Subcutaneous abdominal adipose tissue (tissue), 5 donors: ENCODE results near the gene FRMPD1.

ENCODE experiments used
- H3K27ac ChIP-seq: one replicate; pipeline ENCODE4 v1.7.0; 2013; ENCODE audit warnings: low read depth, mild to moderate bottlenecking, inconsistent platforms, low read length, moderate library complexity
- H3K27me3 ChIP-seq, 5 donors: one replicate each; pipeline ENCODE4 v1.7.0; 2013; ENCODE audit warnings: low read length in 5 of 5, inconsistent platforms in 1 of 5; ENCODE audit not compliant: control insufficient read depth in 5 of 5, insufficient read depth in 4 of 5
- H3K36me3 ChIP-seq, 5 donors: one replicate each; pipeline ENCODE4 v1.7.0; 2013; ENCODE audit warnings: low read length in 5 of 5; ENCODE audit not compliant: control insufficient read depth in 5 of 5, insufficient read depth in 5 of 5
- H3K4me1 ChIP-seq, 5 donors: one replicate each; pipeline ENCODE4 v1.7.0; 2013; ENCODE audit warnings: low read length in 5 of 5, mild to moderate bottlenecking in 3 of 5, moderate library complexity in 1 of 5; ENCODE audit not compliant: control insufficient read depth in 5 of 5, insufficient read depth in 5 of 5
- H3K4me3 ChIP-seq, 5 donors: one replicate each; pipeline ENCODE4 v1.7.0; 2013; ENCODE audit warnings: low read length in 5 of 5, low read depth in 1 of 5
- H3K9ac ChIP-seq, 5 donors: one replicate each; pipeline ENCODE4 v1.7.0; 2013; ENCODE audit warnings: low read length in 5 of 5, mild to moderate bottlenecking in 4 of 5, moderate library complexity in 3 of 5
- H3K9me3 ChIP-seq, 5 donors: one replicate each; pipeline ENCODE4 v1.7.0; 2013; ENCODE audit warnings: low read length in 5 of 5; ENCODE audit not compliant: control insufficient read depth in 5 of 5
- donor health status: healthy.
- donor health status: healthy.
- donor health status: healthy.
- donor health status: healthy.
- donor health status: healthy.

Gene FRMPD1

DNA sequence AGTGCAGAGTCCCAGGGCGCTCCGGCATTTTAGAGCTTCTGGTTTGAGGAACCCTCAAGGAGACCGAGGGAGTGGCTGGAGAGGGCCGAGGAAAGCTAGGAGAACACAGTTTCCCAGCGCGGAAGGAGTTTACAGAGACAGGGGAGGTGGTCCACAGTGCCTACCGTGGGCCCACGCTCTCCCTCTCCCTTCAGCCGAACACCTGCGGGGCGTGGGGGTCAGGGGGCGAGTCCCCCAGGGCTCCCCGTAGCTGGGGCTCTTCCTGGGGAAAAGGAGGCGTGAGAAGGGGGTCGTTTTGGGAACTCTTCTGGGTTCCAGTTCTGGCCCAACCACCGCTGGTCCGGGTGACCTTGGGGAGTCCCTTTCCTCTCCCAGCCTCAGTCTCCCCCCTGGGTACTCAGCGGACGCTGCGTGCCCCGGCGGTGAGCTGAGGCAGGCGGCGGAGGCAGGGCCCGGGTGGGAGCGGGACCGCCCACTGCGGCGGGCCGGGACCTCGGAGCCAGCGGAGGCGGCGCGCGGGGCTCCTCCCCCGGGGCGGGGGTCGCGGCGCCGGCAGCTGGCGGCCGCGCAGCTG, 368 bp upstream of the FRMPD1 start:
- Histone ChIP-seq H3K4me3 (peak overlapping the region in 3 of 5 donors; percentile 34 to 63 (median 47)), H3K4me1 (peaks cover 0 to 18% (median 14%) of the 10 kb centered on the region in 5 donors), H3K36me3 (no peaks in the 10 kb centered on the region), H3K27me3 (peaks cover 5 to 31% (median 21%) of the 10 kb centered on the region in 5 donors), H3K9me3 (no peaks in the 10 kb centered on the region), H3K27ac (no peak overlapping the region), H3K9ac (peak overlapping the region in 1 of 5 donors; percentile 35)

DNA sequence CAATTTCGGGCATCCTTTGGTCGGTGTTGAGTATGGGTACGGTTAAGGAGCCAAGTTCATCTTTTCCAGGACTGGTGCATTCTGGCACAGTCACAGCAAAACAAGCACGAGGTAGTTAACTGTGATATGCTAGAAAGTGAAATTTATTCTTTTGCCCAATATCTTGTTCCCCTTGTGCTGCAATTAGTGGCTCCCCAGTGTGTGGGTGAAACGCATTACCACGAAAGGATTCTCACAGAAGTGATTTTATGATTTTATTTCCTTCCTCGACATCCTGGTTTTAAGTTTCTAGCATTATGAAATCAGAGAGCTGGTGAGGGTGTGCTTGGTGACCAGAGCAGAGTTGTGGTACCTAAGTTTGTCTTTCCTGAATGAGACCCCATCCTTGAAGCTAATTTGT, 1.5 kb downstream of the FRMPD1 start:
- no peak overlapping the region for H3K4me3 ChIP-seq
- H3K27me3 ChIP-seq, result peaks cover 5 to 33% (median 23%) of the 10 kb centered on the region in 5 donors
- H3K27ac ChIP-seq, result no peak overlapping the region
- H3K36me3 ChIP-seq, result no peaks in the 10 kb centered on the region
- no peaks in the 10 kb centered on the region for H3K9me3 ChIP-seq
- H3K4me1 ChIP-seq, result peaks cover 0 to 18% (median 14%) of the 10 kb centered on the region in 5 donors
- H3K9ac ChIP-seq, result no peak overlapping the region

DNA sequence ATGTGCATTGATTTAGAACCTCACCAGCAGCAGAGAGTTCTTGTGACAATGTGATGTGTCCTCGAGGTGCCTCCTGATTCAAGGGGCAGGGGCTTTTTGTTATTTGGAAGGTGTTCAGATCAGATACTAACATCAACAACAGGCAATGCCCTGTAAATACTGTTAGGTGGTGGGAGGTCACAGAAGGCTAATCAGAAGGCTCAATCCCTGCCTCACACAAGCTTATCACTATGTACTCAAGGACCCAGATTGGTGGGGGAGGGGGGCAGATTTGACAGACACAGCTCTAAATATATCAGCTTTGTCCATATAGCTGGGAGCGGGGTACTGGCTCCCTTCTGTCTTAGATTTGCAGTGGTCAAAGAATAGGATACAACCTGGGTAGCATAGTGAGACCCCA, 2.6 kb downstream of the FRMPD1 start:
- H3K27me3 ChIP-seq, result peaks cover 5 to 40% (median 26%) of the 10 kb centered on the region in 5 donors
- H3K4me1 ChIP-seq, result peaks cover 0 to 18% (median 14%) of the 10 kb centered on the region in 5 donors
- H3K9me3 ChIP-seq, result no peaks in the 10 kb centered on the region
- H3K4me3 ChIP-seq, result no peak overlapping the region
- H3K36me3 ChIP-seq, result no peaks in the 10 kb centered on the region
- no peak overlapping the region for H3K9ac ChIP-seq
- no peak overlapping the region for H3K27ac ChIP-seq

DNA sequence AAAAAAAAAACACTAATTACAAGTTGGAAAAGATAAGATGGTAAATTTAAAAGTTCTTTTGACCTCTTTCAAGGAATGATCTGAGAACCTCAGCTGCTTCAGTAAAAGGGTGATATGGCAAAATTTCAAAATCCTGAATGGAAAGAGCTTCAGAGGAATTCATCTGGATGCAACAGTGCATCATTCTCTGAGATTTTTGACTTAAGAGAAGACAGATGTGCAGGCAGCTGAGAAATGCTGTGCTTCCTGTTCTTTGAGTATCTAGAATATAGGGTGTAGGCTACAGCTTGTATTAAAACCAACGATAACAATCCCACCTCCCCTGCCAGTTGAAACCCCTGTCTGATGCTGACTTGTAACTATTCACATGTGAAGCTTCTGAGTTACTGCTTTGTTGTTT, 6.2 kb downstream of the FRMPD1 start:
- Histone ChIP-seq H3K4me3 (no peak overlapping the region), H3K36me3 (no peaks in the 10 kb centered on the region), H3K27me3 (peaks cover 8 to 33% (median 22%) of the 10 kb centered on the region in 5 donors)

DNA sequence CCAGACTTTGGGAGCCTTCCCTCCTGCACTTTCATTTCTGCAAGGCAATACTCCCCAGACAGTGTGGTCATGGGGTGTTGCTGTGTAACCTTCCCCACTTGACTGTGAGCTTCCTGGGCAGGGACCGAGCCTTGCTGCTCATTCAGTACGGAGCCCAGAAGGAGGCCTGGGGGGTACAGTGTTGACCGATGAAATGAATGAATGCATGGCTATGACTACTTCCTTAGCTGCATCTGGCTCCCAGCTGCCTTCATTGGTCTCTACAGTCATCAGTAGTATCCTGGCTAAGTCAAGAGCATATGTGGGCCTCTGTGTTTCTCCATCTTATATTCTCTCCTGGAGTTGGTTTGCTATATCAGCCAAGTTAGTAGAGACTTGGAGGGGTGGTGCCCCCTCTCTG, 9.9 kb downstream of the FRMPD1 start:
- Histone ChIP-seq H3K4me3 (no peak overlapping the region), H3K9ac (no peak overlapping the region), H3K27me3 (peaks cover 3 to 11% (median 9%) of the 10 kb centered on the region in 5 donors), H3K36me3 (no peaks in the 10 kb centered on the region), H3K9me3 (no peaks in the 10 kb centered on the region), H3K4me1 (no peaks in the 10 kb centered on the region), H3K27ac (no peak overlapping the region)

More for the DNA sequence above, 6.2 kb downstream of the FRMPD1 start:
- Histone ChIP-seq H3K4me1 (peaks cover 0 to 3% (median 0%) of the 10 kb centered on the region in 5 donors), H3K27ac (no peak overlapping the region), H3K9me3 (no peaks in the 10 kb centered on the region), H3K9ac (no peak overlapping the region)

DNA sequence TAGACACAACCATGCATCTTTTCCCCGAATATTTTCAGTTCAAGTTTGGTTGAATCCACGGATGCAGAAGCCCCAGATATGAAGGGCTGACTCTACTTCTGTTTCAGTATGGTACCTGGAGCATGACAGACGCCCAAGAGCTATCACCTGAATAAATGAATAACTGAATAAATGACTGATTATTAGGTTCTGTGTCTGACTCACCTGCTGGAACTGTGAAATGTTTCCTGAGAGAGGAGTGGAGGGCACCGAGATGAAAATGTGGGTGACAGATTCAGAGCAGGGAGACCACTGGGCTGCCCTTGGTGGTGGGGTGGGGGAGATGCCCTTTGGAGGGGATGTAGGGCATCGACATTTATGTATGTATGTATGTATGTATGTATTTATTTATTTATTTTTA, 13.2 kb downstream of the FRMPD1 start:
- H3K27ac ChIP-seq, result no peak overlapping the region
- H3K9me3 ChIP-seq, result no peaks in the 10 kb centered on the region
- no peak overlapping the region for H3K9ac ChIP-seq
- H3K36me3 ChIP-seq, result no peaks in the 10 kb centered on the region
- peaks cover 3 to 11% (median 9%) of the 10 kb centered on the region in 5 donors for H3K27me3 ChIP-seq
- H3K4me1 ChIP-seq, result no peaks in the 10 kb centered on the region
- no peak overlapping the region for H3K4me3 ChIP-seq

DNA sequence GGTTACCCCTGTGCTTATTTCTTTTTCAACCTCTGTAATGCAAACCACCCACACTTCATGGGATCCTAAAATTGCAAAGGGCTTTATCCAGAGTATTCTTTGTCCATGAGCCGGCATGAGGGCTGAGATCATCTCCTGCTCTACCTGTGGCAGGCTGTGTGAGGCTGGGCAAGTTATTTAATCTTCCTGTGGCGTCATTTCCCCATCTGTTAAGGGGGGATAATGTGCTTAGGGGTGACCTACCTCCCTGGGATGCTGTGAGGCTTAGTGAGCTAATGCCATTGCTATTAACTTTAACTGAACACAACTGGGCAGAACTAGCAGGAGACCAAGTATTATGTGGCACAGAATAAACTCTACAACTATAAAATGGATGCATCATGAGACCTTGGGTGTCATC, 17.0 kb downstream of the FRMPD1 start:
- no peak overlapping the region for H3K9ac ChIP-seq
- H3K27me3 ChIP-seq, result peaks cover 3 to 10% (median 7%) of the 10 kb centered on the region in 5 donors
- no peaks in the 10 kb centered on the region for H3K9me3 ChIP-seq
- H3K36me3 ChIP-seq, result no peaks in the 10 kb centered on the region
- no peak overlapping the region for H3K4me3 ChIP-seq
- no peaks in the 10 kb centered on the region for H3K4me1 ChIP-seq
- H3K27ac ChIP-seq, result no peak overlapping the region

DNA sequence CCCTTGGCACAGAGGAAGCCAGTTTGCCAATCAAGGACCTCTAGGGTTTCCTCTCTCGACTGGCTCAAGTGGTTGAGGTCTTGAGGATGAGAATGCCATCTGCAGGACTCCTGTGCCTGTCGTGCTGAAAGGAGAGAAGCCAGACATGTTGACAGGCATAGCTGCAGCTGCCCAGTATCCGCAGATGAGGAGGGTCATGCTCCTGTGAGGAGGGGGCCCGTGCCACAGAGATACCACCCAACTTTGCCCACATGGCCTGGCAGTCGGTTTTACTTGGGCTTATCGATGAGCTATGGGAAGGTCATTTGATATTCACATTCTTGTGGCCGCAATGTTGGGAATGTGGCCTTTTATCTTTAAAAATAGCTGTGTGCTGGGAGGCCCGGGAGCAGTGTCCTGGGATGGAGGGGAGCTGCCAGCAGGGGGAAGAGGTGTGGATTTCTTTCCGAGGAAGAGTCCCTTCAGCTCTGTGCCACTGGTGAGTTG, 17.4 kb downstream of the FRMPD1 start:
- Histone ChIP-seq H3K4me3 (no peak overlapping the region), H3K27me3 (peaks cover 3 to 10% (median 7%) of the 10 kb centered on the region in 5 donors), H3K4me1 (no peaks in the 10 kb centered on the region), H3K9ac (no peak overlapping the region), H3K9me3 (no peaks in the 10 kb centered on the region), H3K27ac (no peak overlapping the region), H3K36me3 (no peaks in the 10 kb centered on the region)

DNA sequence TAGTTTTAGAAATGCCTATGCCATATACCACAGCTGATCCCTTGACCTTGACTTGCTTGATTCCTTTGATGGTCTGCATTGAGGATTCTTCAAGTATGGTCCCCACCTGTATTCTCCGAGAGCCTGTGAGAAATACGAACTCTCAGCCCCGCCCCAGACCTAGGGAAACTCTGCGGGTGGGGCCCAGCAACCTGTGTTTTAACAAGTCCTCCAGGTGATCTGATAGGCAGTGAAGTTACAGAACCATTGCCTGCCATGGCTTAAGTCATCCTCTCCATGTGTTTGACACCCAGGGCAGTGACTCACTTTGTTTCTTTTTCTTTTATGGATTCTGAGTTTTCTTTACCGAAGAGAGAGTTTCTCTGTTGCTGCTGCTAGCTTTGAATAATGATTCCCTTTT, 18.5 kb downstream of the FRMPD1 start:
- H3K27ac ChIP-seq, result no peak overlapping the region
- no peak overlapping the region for H3K9ac ChIP-seq
- no peaks in the 10 kb centered on the region for H3K9me3 ChIP-seq
- H3K4me1 ChIP-seq, result peaks cover 0 to 5% (median 0%) of the 10 kb centered on the region in 5 donors
- peaks cover 3 to 10% (median 7%) of the 10 kb centered on the region in 5 donors for H3K27me3 ChIP-seq
- no peaks in the 10 kb centered on the region for H3K36me3 ChIP-seq
- H3K4me3 ChIP-seq, result no peak overlapping the region

DNA sequence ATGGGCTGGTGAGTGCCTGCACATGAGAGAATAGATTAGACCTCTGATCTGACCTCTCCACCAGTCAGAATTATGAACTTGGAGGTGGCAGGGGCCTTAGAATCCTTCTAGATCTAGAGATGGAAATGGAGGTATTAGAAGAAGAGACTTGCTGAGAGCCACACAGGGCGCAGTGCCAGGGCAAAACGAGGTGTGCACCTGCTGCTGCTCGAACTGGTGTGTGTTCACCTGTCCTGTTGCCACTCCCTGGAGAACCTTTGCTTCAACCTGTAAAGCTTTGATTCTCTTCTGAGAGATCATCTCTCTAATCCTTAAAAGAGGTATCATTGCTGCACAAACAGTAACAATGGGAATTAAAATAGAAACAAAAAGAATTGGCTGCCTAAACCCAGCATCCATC, 24.9 kb downstream of the FRMPD1 start:
- Histone ChIP-seq H3K4me3 (no peak overlapping the region), H3K9ac (no peak overlapping the region), H3K27ac (no peak overlapping the region)

More for the DNA sequence above, 24.9 kb downstream of the FRMPD1 start:
- Histone ChIP-seq H3K4me1 (peaks cover 0 to 13% (median 5%) of the 10 kb centered on the region in 5 donors), H3K36me3 (no peaks in the 10 kb centered on the region), H3K9me3 (peaks cover 0 to 2% (median 0%) of the 10 kb centered on the region in 5 donors), H3K27me3 (no peaks in the 10 kb centered on the region)
